HG03432 (cell line): ENCODE data around the gene PFKL.
"Not testable (repeated sequence)": the region's sequence is repeated elsewhere in the genome, so short reads cannot be mapped to it uniquely, and the experiment has no call there.

Experiments used
- ATAC-seq: cut with Tn5 transposase; IDR thresholded peaks from one replicate; pipeline ENCODE4 v1.9.1; 2021; ENCODE audit warnings: mild to moderate bottlenecking, moderate library complexity; ENCODE audit not compliant: unreplicated experiment

Gene PFKL

GRCh38 chr21:44275041-44275440 lies 24.8 kb upstream of the PFKL start:
- no peak for ATAC-seq

GRCh38 chr21:44279354-44280260 lies 20.2 kb upstream of the PFKL start:
- no peak for ATAC-seq

GRCh38 chr21:44281801-44282200 lies 18.1 kb upstream of the PFKL start:
- ATAC-seq: no peak

GRCh38 chr21:44282370-44282769 lies 17.5 kb upstream of the PFKL start:
- ATAC-seq: no peak

- not testable (repeated sequence) for ATAC-seq
These were observed 16.6 kb upstream of the PFKL start for GRCh38 chr21:44283211-44283785.

GRCh38 chr21:44283948-44284347 lies 15.9 kb upstream of the PFKL start:
- ATAC-seq: no peak

- ATAC-seq: no peak
These were observed 14.5 kb upstream of the PFKL start, which contains the start of gene AIRE for GRCh38 chr21:44285138-44285992. Gene AIRE (plus strand): TSS chr21:44285876. CDS start chr21:44286007, 131 bp downstream.

GRCh38 chr21:44286086-44286715 lies 13.7 kb upstream of the PFKL start:
- ATAC-seq: no peak

- ATAC-seq: no peak
These were observed 12.9 kb upstream of the PFKL start for GRCh38 chr21:44286716-44287632.

- no peak for ATAC-seq
These were observed 11.4 kb upstream of the PFKL start for GRCh38 chr21:44288251-44289110.

- ATAC-seq: no peak
These were observed 10.4 kb upstream of the PFKL start for GRCh38 chr21:44289381-44290010.

GRCh38 chr21:44290327-44291077 lies 9.4 kb upstream of the PFKL start:
- no peak for ATAC-seq

GRCh38 chr21:44291078-44291935 lies 8.5 kb upstream of the PFKL start:
- no peak for ATAC-seq

GRCh38 chr21:44291936-44292811 lies 7.7 kb upstream of the PFKL start:
- no peak for ATAC-seq

- ATAC-seq: no peak
These were observed 7.0 kb upstream of the PFKL start for GRCh38 chr21:44292812-44293195.
